Measurements from ENCODE around the gene ZNF652. TPM values are rescaled to one million over a fixed set of nuclear protein-coding genes. Genes with fewer than 3 reads are reported as not detected.

Gene ZNF652
- total RNA-seq, 4 donors from 2014 or later: 56.0 to 124 (median 92.2) TPM

- Histone ChIP-seq H3K27me3 (no peaks in the 10 kb centered on the region), H3K4me3 (no peak overlapping the region), H3K36me3 (no peaks in the 10 kb centered on the region), H3K9me3 (no peaks in the 10 kb centered on the region), H3K4me1 (peaks cover 0 to 76% (median 4%) of the 10 kb centered on the region in 3 donors), H3K27ac (no peak overlapping the region)
- 49 to 66% methylated on average over 3 to 4 of the region's 4 CpGs for WGBS, 2 donors (ENCODE audit: low coverage in 1 of 2)
- no peak for ATAC-seq
- no peak for TF ChIP-seq EP300 (IDR thresholded peaks at IDR 0.05)
- no peak for TF ChIP-seq POLR2A (IDR thresholded peaks at IDR 0.05)
Measured at GRCh38 chr17:49338883-49339282, 23.2 kb downstream of the ZNF652 start.

- ATAC-seq: no peak
- TF ChIP-seq EP300 (IDR thresholded peaks at IDR 0.05): no peak
- no peak for TF ChIP-seq POLR2A (IDR thresholded peaks at IDR 0.05)
- no peak for TF ChIP-seq POLR2AphosphoS5 (IDR thresholded peaks at IDR 0.05)
- TF ChIP-seq CTCF (IDR thresholded peaks at IDR 0.05): no peak
- peaks cover 0 to 72% (median 4%) of the 10 kb centered on the region in 3 donors for H3K4me1 ChIP-seq
- no peak overlapping the region for H3K27ac ChIP-seq
- WGBS, 2 donors (ENCODE audit: low coverage in 1 of 2): 70 to 71% methylated on average over 5 to 7 of the region's 8 CpGs
- H3K27me3 ChIP-seq: no peaks in the 10 kb centered on the region
- no peaks in the 10 kb centered on the region for H3K36me3 ChIP-seq
- H3K9me3 ChIP-seq: no peaks in the 10 kb centered on the region
- H3K4me3 ChIP-seq: no peak overlapping the region
Measured at GRCh38 chr17:49337884-49338283, 24.2 kb downstream of the ZNF652 start.

GRCh38 chr17:49334744-49335512 is 27.1 kb downstream of the ZNF652 start:
- no peaks in the 10 kb centered on the region for H3K36me3 ChIP-seq
- no peak for TF ChIP-seq CTCF (IDR thresholded peaks at IDR 0.05)
- no peak for TF ChIP-seq EP300 (IDR thresholded peaks at IDR 0.05)
- TF ChIP-seq POLR2A (IDR thresholded peaks at IDR 0.05): no peak
- no peak for TF ChIP-seq POLR2AphosphoS5 (IDR thresholded peaks at IDR 0.05)
- peak overlapping the region in 1 of 4 donors; percentile 24 for H3K27ac ChIP-seq
- H3K27me3 ChIP-seq: no peaks in the 10 kb centered on the region
- no peak overlapping the region for H3K4me3 ChIP-seq
- H3K4me1 ChIP-seq: peaks cover 0 to 62% (median 4%) of the 10 kb centered on the region in 3 donors
- no peak for ATAC-seq
- no peaks in the 10 kb centered on the region for H3K9me3 ChIP-seq
- WGBS, 2 donors (ENCODE audit: low coverage in 1 of 2): 47 to 51% methylated on average over 6 of the region's 6 CpGs

GRCh38 chr17:49333804-49334203 is 28.2 kb downstream of the ZNF652 start:
- H3K4me1 ChIP-seq: peaks cover 0 to 64% (median 4%) of the 10 kb centered on the region in 3 donors
- 11 to 45% methylated on average over 1 of the region's 1 CpG for WGBS, 2 donors (ENCODE audit: low coverage in 1 of 2)
- H3K4me3 ChIP-seq: no peak overlapping the region
- H3K27me3 ChIP-seq: no peaks in the 10 kb centered on the region
- H3K27ac ChIP-seq: peak overlapping the region in 2 of 4 donors; percentile 5 to 24
- H3K36me3 ChIP-seq: no peaks in the 10 kb centered on the region
- ATAC-seq: no peak
- TF ChIP-seq POLR2A (IDR thresholded peaks at IDR 0.05) (no peak), POLR2AphosphoS5 (IDR thresholded peaks at IDR 0.05) (no peak)
- no peaks in the 10 kb centered on the region for H3K9me3 ChIP-seq

- TF ChIP-seq POLR2A (IDR thresholded peaks at IDR 0.05): no peak
- no peaks in the 10 kb centered on the region for H3K27me3 ChIP-seq
- H3K27ac ChIP-seq: no peak overlapping the region
- no peak overlapping the region for H3K4me3 ChIP-seq
- H3K36me3 ChIP-seq: no peaks in the 10 kb centered on the region
- 29 to 65% methylated on average over 1 to 5 of the region's 5 CpGs for WGBS, 2 donors (ENCODE audit: low coverage in 1 of 2)
- ATAC-seq: no peak
- H3K4me1 ChIP-seq: peaks cover 0 to 34% (median 0%) of the 10 kb centered on the region in 3 donors
- no peaks in the 10 kb centered on the region for H3K9me3 ChIP-seq
Measured at GRCh38 chr17:49327835-49328784, 33.9 kb downstream of the ZNF652 start.

- TF ChIP-seq POLR2A (IDR thresholded peaks at IDR 0.05): no peak
- TF ChIP-seq POLR2AphosphoS5 (IDR thresholded peaks at IDR 0.05): no peak
- TF ChIP-seq EP300 (IDR thresholded peaks at IDR 0.05): no peak
- TF ChIP-seq CTCF (IDR thresholded peaks at IDR 0.05): no peak
- H3K9me3 ChIP-seq: no peaks in the 10 kb centered on the region
- H3K27me3 ChIP-seq: no peaks in the 10 kb centered on the region
- H3K4me1 ChIP-seq: peaks cover 0 to 30% (median 0%) of the 10 kb centered on the region in 3 donors
- no peak for ATAC-seq
- 33 to 86% methylated on average over 1 to 2 of the region's 2 CpGs for WGBS, 2 donors (ENCODE audit: low coverage in 1 of 2)
- no peaks in the 10 kb centered on the region for H3K36me3 ChIP-seq
- H3K27ac ChIP-seq: no peak overlapping the region
- no peak overlapping the region for H3K4me3 ChIP-seq
Measured at GRCh38 chr17:49325980-49326379, 36.1 kb downstream of the ZNF652 start.
